Measurements from ENCODE around the gene BCAM.
"Not testable (repeated sequence)": the region's sequence is repeated elsewhere in the genome, so short reads cannot be mapped to it uniquely, and the experiment has no call there.

The BCAM gene

GRCh38 chr19:44817725-44818465 lies 9.0 kb downstream of the BCAM start:
- DNase-seq (ENCODE audit: low spot score): no peak

DNA sequence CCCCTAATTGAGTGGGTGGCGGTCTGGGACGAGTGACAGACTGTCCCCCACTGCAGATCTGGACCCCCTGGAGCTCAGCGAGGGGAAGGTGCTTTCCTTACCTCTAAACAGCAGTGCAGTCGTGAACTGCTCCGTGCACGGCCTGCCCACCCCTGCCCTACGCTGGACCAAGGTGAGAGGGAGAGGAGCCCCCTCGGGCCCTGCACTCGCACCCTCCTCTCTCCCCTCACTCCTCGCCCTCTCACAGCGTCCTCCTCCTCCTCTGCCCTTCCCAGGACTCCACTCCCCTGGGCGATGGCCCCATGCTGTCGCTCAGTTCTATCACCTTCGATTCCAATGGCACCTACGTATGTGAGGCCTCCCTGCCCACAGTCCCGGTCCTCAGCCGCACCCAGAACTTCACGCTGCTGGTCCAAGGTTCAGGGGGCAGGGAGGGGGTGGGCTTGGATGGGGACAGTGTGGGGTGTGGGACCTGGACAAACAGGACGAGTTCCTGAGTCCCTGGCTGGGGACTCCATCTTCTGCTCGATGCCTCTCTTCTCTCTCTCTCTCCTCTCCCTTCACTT lies 9.6 kb downstream of the BCAM start:
- no peak for DNase-seq (ENCODE audit: low spot score)

DNA sequence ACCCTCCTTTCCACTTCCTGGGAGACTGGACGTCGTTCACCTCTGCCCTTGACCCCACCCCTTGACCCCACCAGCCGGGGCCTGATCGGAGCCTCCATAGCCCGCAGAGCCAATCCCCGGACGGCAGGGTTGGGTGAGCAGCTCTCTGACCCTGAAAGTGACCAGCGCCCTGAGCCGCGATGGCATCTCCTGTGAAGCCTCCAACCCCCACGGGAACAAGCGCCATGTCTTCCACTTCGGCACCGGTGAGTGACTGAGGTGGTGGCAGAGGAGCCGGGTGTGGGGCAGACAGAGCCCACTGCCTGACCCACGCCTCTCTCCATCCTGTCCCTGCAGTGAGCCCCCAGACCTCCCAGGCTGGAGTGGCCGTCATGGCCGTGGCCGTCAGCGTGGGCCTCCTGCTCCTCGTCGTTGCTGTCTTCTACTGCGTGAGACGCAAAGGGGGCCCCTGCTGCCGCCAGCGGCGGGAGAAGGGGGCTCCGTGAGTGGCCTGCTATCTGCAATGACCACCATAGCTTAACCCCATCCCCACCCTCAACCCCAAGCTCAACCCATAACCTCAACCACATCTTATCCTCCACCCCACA lies 10.4 kb downstream of the BCAM start:
- no peak for DNase-seq (ENCODE audit: low spot score)

- peak; percentile 33 for DNase-seq (ENCODE audit: low spot score)
Observed at GRCh38 chr19:44820648-44821609, 12.0 kb downstream of the BCAM start.

- DNase-seq (ENCODE audit: low spot score): no peak
Observed at GRCh38 chr19:44822177-44822576, 13.3 kb downstream of the BCAM start.

DNA sequence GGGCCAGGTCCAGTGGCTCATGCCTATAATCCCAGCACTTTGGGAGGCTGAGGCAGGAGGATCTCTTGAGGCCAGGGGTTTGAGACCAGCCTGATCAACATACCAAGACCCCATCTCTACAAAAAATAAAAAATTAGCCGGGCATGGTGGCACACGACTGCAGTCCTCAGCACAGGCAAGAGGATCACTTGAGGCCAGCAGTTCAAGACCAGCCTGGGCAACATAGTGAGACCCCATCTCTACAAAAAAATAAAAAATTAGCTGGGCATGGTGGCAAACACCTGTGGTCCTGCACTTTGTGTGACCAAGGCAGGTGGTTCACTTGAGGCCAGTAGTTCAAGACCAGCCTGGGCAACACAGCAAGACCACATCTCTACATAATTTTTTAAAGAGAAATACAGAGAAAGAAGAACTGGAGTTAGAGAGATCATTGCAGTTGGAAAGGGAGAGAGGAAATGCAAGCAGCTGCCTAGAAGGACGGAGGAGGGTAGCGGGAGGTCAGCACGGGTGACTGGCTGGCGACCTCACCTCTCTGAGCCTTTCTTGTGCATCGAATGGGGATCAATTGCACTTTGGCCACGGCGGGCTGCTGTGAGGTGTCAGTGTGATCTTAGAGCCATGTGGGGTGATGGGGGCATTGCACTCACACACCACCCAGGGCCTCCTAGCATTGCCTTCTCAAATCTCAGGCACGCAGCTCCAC lies 13.9 kb downstream of the BCAM start:
- no peak for DNase-seq (ENCODE audit: low spot score)

DNA sequence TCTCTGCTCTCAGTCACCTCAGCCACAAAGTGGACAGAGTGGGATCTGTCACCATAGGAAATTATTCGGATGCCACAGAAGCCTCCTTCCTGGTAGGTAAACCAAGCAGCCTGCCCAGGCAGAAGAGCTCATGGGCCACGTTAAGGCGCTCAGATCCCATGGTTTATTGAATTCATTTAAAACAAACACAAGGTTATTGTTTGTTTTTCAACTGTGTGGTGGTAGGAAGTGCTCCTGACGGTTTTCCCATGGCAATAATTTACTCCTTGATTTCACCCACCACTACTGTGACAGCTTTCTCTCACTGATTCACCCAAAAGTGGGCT lies 14.4 kb downstream of the BCAM start:
- DNase-seq (ENCODE audit: low spot score): no peak

DNA sequence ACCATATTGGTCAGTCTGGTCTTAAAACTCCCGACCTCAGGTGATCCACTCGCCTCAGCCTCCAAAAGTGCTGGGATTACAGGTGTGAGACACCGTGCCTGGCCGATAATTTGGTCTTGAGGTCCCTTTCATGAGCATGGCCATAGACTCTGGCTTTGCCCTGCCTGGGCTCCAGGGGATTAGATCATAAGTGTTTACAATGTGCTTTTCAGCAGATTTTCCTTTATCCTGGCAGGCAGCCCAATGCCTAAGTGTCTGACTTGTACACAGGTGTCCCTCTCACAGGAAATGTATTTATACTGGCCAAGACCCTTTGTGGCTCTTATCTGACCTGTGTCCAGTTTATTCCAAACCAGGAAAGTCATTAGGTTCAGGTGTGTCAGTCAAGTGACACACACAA lies 15.9 kb downstream of the BCAM start:
- DNase-seq (ENCODE audit: low spot score): no peak

GRCh38 chr19:44832875-44833274 lies 24.0 kb downstream of the BCAM start:
- not testable (repeated sequence) for DNase-seq (ENCODE audit: low spot score)

DNA sequence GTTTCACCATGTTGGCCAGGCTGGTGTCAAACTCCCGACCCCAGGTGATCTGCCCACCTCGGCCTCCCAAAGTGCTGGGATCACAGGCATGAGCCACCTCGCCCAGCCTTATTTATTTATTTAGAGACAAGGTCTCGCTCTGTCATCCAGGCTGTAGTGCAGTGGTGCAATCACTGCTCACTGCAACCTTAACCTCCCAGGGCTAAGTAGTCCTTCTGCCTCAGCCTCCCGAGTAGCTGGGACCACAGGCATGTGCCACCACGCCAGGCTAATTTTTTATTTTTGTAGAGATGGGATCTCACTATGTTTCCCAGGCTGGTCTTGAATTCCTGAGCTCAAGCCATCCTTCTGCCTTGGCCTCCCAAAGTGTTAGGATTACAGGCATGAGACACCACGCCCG lies 25.5 kb downstream of the BCAM start:
- not testable (repeated sequence) for DNase-seq (ENCODE audit: low spot score)

- no peak for DNase-seq (ENCODE audit: low spot score)
Observed at GRCh38 chr19:44839276-44839675, 30.4 kb downstream of the BCAM start.

- no peak for DNase-seq (ENCODE audit: low spot score)
Observed at GRCh38 chr19:44840811-44841210, 31.9 kb downstream of the BCAM start.

- no peak for DNase-seq (ENCODE audit: low spot score)
Observed at GRCh38 chr19:44841231-44841630, 32.3 kb downstream of the BCAM start.

DNA sequence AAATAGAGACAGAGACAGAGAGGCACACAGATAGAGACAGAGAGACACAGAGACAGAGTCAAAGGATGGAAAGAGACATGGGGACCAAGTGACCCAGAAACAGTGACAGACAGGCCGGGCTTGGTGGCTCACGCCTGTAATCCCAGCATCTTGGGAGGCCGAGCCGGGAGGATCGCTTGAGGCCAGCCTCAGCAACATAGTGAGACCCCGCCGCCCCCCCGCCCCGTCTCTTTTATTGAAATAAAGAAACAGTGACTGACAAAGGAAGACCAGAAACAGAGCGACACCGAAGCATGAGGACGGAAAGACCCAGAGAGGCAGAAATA lies 36.3 kb downstream of the BCAM start:
- no peak for DNase-seq (ENCODE audit: low spot score)

DNA sequence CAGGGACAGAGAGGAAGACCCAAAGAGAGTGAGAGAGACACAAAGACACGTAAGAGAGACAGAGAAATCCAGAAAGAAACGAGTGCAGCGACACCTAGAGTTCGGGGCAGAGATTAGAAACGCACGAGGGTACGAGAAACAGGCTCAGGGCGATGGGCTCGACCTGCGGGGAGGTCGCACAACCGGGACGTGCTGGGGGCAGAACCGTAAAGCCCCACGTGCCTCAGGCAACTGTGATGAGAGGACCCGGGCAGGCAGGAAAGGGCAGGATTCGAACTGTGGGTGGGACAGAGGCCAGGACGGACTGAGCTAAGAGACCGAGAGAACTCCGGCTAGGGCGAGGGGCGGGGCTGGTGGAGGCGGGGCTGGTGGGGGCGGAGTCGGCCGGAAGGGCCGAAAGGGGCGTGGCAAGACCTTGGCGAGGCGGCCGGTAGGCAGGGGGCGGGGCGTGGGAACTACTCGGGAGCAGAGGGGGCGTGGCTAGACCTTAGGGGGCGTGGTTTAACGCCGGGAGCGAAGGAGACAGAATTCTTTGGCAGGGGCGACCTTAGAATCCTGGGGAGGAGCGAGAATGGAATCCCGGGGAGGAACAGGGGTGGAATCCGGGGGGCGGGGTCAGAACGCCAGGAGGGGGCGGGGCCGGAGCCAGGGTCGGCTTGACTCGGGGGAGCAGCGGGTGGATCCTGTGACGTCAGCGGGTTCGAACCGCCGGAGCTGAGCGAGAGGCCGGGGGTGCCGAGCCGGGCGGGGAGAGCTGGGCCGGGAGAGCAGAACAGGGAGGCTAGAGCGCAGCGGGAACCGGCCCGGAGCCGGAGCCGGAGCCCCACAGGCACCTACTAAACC lies 36.9 kb downstream of the BCAM start, which contains the start of gene NECTIN2:
NECTIN2 (plus strand) TSS at position 686 of the 843 bp plus-strand sequence. CDS start 229 bp downstream, outside the sequence.
- DNase-seq (ENCODE audit: low spot score): peak; percentile 99

GRCh38 chr19:44846455-44847143 lies 37.7 kb downstream of the BCAM start:
- DNase-seq (ENCODE audit: low spot score): peak; percentile 11

- peak; percentile 43 for DNase-seq (ENCODE audit: low spot score)
Observed at GRCh38 chr19:44847144-44848035, 38.5 kb downstream of the BCAM start.

- DNase-seq (ENCODE audit: low spot score): peak; percentile 73
Observed at GRCh38 chr19:44848036-44848811, 39.3 kb downstream of the BCAM start.
